ENCODE data around the gene CDH4. TPM values are rescaled to one million over a fixed set of nuclear protein-coding genes. Genes with fewer than 3 reads are reported as not detected.

CDH4 gene
- total RNA-seq, 1 donor from 2014 or later, result 8.3 TPM

DNA sequence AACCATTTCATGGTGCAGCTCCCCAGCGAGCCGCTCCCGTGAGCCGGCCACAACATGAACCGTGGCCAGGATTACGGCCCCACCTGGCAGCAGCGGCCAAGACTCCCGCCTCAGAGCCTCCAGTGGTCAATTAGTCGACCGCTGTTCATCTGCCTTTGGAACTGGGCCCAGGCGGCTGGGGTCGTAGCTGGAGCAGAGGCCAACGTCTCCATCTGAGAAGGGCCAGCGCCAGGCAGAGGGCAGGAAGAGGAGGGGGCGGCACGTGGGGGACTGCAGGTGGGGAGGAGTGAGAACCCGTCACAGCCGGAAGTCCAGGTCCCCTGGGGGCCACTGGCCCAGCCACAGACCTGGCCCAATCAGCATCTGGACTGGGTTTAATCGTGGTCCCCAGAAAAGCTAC lies 629.4 kb downstream of the CDH4 start:
- Mint-ChIP-seq H3K27ac (no peak overlapping the region), H3K36me3 (no peaks in the 10 kb centered on the region), H3K27me3 (peaks cover 20% of the 10 kb centered on the region), H3K9me3 (no peaks in the 10 kb centered on the region), H3K4me3 (no peak overlapping the region), H3K4me1 (ENCODE audit: unreplicated experiment) (no peaks in the 10 kb centered on the region)
- TF ChIP-seq, protein P1, sequence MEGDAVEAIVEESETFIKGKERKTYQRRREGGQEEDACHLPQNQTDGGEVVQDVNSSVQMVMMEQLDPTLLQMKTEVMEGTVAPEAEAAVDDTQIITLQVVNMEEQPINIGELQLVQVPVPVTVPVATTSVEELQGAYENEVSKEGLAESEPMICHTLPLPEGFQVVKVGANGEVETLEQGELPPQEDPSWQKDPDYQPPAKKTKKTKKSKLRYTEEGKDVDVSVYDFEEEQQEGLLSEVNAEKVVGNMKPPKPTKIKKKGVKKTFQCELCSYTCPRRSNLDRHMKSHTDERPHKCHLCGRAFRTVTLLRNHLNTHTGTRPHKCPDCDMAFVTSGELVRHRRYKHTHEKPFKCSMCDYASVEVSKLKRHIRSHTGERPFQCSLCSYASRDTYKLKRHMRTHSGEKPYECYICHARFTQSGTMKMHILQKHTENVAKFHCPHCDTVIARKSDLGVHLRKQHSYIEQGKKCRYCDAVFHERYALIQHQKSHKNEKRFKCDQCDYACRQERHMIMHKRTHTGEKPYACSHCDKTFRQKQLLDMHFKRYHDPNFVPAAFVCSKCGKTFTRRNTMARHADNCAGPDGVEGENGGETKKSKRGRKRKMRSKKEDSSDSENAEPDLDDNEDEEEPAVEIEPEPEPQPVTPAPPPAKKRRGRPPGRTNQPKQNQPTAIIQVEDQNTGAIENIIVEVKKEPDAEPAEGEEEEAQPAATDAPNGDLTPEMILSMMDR (conservative IDR thresholded peaks at IDR 0.05), result no peak
- no peak for DNase-seq (ENCODE audit: extremely low spot score, unreplicated experiment)

DNA sequence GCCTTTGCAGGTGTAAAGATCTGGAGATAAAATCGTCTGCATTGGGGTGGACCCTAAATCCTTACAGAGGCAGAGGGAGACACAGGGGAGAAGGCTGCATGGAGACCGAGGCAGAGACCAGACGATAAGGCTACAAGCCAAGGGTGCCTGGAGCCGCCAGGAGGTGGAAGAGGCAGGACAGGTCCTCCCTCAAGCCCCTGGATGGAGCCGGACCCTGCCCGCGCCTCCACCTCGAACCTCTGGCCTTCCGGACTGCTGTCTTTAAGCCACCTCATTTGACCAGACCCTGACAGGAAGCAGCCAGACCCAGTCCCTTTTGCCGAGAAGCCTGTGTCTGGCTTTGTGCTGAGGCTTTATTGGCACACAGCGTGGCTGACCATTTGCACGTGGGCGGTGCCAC lies 629.8 kb downstream of the CDH4 start:
- no peak for DNase-seq (ENCODE audit: extremely low spot score, unreplicated experiment)
- Mint-ChIP-seq H3K9me3 (no peaks in the 10 kb centered on the region), H3K27ac (no peak overlapping the region), H3K4me1 (ENCODE audit: unreplicated experiment) (no peaks in the 10 kb centered on the region), H3K36me3 (no peaks in the 10 kb centered on the region), H3K27me3 (peaks cover 20% of the 10 kb centered on the region), H3K4me3 (no peak overlapping the region)
- TF ChIP-seq, protein P1 (conservative IDR thresholded peaks at IDR 0.05), result no peak

GRCh38 chr20:61882716-61883615 lies 630.9 kb downstream of the CDH4 start:
- H3K4me1 Mint-ChIP-seq (ENCODE audit: unreplicated experiment), result no peaks in the 10 kb centered on the region
- no peaks in the 10 kb centered on the region for H3K9me3 Mint-ChIP-seq
- no peak overlapping the region for H3K4me3 Mint-ChIP-seq
- no peak for DNase-seq (ENCODE audit: extremely low spot score, unreplicated experiment)
- H3K27ac Mint-ChIP-seq, result no peak overlapping the region
- H3K36me3 Mint-ChIP-seq, result no peaks in the 10 kb centered on the region
- TF ChIP-seq, protein P1 (conservative IDR thresholded peaks at IDR 0.05), result no peak
- H3K27me3 Mint-ChIP-seq, result peaks cover 20% of the 10 kb centered on the region

DNA sequence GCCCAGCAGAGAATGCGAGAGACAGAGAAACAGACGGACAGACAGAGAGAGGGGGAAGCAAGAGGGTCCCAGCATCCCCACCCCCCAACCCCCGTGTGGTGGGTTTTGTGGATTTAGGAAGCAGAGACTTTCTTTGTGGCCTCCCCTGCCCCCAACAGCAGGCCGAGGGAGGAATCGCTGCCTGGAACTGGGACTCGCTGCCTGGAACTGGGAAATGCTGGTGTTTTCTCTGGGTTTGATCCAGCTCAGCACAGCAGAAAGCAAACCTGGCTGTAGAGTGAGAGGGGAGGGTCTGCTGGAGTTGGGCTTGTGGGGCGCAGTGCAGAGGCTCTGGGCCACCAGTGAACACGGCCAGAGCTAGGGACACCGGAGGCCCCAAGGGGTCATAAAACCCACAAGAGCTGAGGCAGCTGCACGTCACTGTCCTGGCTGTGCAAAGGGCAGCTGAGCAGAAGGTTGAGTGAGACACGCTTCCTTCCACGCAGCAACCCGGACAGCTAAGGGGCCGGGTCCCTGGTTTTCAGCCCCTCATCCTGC lies 631.9 kb downstream of the CDH4 start:
- DNase-seq (ENCODE audit: extremely low spot score, unreplicated experiment), result no peak
- Mint-ChIP-seq H3K27me3 (peaks cover 17% of the 10 kb centered on the region), H3K9me3 (no peaks in the 10 kb centered on the region), H3K27ac (no peak overlapping the region), H3K4me3 (no peak overlapping the region), H3K4me1 (ENCODE audit: unreplicated experiment) (no peaks in the 10 kb centered on the region), H3K36me3 (no peaks in the 10 kb centered on the region)
- TF ChIP-seq, protein P1 (conservative IDR thresholded peaks at IDR 0.05), result no peak

GRCh38 chr20:61884571-61885389 lies 632.7 kb downstream of the CDH4 start:
- Mint-ChIP-seq H3K4me1 (ENCODE audit: unreplicated experiment) (no peaks in the 10 kb centered on the region), H3K36me3 (no peaks in the 10 kb centered on the region), H3K27me3 (peaks cover 22% of the 10 kb centered on the region), H3K27ac (no peak overlapping the region), H3K9me3 (peaks cover 7% of the 10 kb centered on the region), H3K4me3 (no peak overlapping the region)
- TF ChIP-seq, protein P1 (conservative IDR thresholded peaks at IDR 0.05), result no peak
- no peak for DNase-seq (ENCODE audit: extremely low spot score, unreplicated experiment)
